ENCODE data around the gene GAST. TPM values are rescaled to one million over a fixed set of nuclear protein-coding genes. Genes with fewer than 3 reads are reported as not detected.

The GAST gene
- total and polyA plus RNA-seq, 9 of the 15 experiments (the other 6 are each of a cell fraction or from before 2014, with no cell fraction given), result not detected

- TF ChIP-seq ZNF395 (CRISPR knock-in tag; IDR thresholded peaks at IDR 0.05) (no peak), EZH2 (IDR thresholded peaks at IDR 0.05; ENCODE audit: borderline replicate concordance, low read depth, low read length) (no peak), KDM5B (IDR thresholded peaks at IDR 0.05; ENCODE audit: insufficient replicate concordance, low read depth, low read length) (no peak), THAP12 (CRISPR knock-in tag; IDR thresholded peaks at IDR 0.05) (no peak), VEZF1 (CRISPR knock-in tag; IDR thresholded peaks at IDR 0.05) (peak; percentile 70), ARID1B (IDR thresholded peaks at IDR 0.05) (0 out of 2 replicates have a peak, but pooled peaks have one; percentile 12), PREB (CRISPR knock-in tag; IDR thresholded peaks at IDR 0.05) (no peak), FOXP1 (CRISPR knock-in tag; IDR thresholded peaks at IDR 0.05) (no peak), GABPA (tag; conservative IDR thresholded peaks at IDR 0.05; ENCODE audit: low read depth) (no peak), SIRT6 (IDR thresholded peaks at IDR 0.05; ENCODE audit: low read depth, low read length) (no peak), KAT2B (IDR thresholded peaks at IDR 0.05; ENCODE audit: low read depth, low read length) (no peak), CHCHD3 (CRISPR knock-in tag; IDR thresholded peaks at IDR 0.05) (no peak), TCF3 (CRISPR knock-in tag; IDR thresholded peaks at IDR 0.05) (no peak), ATF2 (CRISPR knock-in tag; IDR thresholded peaks at IDR 0.05) (no peak), ZNF561 (CRISPR knock-in tag; conservative IDR thresholded peaks at IDR 0.05) (no peak), ASH1L (IDR thresholded peaks at IDR 0.05; ENCODE audit: borderline replicate concordance, low read depth, partially characterized antibody) (peak; percentile 13), ZNF277 (CRISPR knock-in tag; IDR thresholded peaks at IDR 0.05; ENCODE audit: borderline replicate concordance) (no peak)
These were observed 24.1 kb upstream of the GAST start (continued) for GRCh38 chr17:41687828-41688640.
